OCI-M1 (cell line): ENCODE data around the gene CEP68.

Experiments used
- DNase-seq: peaks from one replicate; lab custom pipeline; 2025; lab: John Stamatoyannopoulos, UW

CEP68 gene

DNA sequence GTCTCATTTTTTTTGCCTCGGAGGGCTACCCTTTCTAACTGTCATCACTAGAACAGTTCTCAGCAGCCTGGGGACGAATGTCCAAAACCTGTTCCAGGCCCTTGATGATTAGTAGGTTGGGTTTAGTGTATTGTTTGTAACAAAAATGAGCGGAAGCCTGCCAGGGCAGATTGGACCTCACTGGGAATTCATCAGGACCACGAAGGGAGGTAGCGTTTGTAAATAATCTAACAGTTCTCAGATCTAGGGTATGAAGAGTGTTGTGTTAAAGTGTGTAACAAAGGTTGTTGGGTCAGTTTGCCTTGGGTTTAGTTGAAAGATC, 799 bp downstream of the CEP68 start:
- DNase-seq = no peak

DNA sequence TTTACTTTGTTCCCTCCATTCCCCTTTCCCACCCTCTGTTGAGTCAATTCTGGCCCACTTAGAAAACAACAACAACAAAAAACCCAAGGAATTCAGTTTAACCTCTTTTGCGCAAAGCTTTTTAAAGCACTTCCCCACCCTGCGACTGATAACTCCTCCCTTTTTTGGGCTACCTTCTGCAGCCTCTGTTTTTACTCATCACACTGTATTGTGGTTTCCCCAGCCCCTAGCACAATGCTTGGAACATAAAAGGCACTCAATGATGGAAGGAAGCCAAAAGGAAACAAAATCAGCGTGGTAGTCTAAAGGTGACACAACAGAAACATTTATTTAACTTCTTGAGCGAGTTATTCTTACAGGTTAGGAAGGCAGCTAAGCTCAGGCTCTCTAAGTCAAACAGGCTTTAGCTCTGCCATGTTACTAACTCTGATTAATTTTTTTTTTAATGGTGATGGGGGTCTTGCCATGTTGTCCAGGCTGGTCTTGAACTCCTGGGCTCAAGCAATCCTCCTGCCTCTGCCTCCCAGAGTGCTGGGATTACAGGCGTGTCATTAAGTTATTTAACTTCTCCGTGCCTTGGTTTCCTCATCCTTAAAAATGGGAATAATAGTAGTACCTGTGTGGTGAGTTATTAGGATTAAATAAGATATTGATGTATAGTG, 1.3 kb downstream of the CEP68 start:
- DNase-seq = peak; percentile 32

- no peak for DNase-seq
These were observed 2.9 kb downstream of the CEP68 start for GRCh38 chr2:65059071-65059470.

DNA sequence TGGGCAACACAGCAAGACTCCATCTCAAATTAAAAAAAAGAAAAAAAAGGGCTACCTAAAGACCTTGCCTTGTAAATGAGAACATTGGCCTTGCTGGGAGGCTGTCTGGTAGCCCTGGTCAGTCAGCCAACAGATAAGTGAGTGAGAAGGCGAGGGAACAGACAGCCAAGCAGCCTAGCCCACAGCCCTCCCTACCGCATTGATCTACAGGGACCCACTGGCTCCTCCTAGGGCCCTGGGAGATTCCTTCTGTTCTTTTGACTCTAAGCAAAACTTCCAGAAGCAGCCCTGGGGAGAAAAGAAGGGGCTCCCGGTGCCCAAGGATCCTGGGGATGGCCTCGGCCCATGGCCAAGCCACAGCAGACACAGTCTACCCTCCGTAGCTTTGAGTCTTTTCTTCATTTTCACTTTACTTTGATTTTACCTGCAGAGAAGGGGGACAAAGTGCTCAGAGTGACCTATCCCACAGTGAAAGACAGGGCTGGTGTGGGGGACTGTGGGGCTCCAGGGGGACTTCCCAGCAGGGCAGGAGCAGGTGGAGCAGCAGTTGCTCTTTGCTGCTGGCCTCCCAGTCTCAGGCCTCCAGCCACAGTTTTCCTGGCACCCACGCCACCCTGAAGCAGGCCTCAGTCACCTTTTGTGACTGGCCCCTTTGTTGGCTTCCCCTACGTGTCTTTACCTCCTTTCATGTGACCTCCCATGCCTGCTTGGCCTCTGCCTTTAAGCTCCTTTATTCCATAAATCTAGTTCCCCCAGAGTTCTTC, 5.1 kb downstream of the CEP68 start:
- no peak for DNase-seq

GRCh38 chr2:65061910-65062339, 5.7 kb downstream of the CEP68 start:
- DNase-seq = no peak

- DNase-seq = peak; percentile 13
These were observed 6.9 kb downstream of the CEP68 start for GRCh38 chr2:65062843-65063825.

GRCh38 chr2:65064728-65065552, 8.7 kb downstream of the CEP68 start:
- peak; percentile 92 for DNase-seq

DNA sequence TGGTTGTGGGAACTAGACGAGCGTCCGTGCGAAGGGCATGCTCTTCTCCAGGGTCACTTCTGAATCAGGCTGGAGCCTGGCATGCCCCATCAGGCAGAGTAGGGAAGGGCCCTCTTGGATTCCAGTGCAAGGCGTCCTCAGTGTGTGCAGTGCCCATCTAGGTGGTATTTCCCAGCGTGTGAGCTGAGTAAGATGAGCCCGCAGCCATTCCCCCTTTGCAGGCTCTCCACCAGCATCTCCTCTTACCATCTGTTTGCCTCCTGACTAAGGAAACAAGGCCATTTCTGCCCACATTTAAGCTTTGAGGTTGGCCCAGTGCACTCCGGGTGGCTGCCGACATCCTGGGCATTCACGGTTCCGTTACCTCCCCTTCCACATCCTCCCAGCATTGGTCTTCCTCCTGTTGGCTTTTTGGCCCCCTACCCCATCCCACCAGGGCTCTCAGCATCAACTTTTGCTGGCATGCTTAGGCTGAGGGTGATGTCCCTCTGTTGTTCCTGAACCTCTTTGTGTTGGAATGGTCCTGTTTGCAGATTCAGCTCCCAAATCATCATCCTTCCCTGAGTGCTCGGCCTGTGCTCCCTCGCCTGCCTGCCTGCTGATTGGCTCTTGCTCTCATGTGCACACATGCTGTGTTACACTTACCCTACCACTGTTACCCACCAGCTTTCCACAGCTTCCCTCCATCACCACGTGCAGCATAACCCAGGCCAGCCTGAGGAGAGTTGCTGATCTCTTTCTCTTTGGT, 11.8 kb downstream of the CEP68 start:
- DNase-seq = no peak

DNA sequence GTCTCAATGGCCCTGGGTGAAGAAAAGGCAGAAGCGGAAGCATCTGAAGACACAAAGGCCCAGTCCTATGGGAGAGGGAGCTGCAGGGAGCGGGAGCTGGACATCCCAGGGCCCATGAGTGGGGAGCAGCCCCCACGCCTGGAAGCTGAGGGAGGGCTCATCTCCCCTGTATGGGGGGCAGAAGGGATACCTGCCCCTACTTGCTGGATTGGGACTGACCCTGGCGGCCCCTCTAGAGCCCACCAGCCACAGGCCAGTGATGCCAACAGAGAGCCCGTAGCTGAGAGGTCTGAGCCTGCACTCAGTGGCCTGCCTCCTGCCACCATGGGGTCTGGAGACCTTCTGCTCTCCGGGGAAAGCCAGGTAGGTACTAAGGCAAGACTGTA, 13.2 kb downstream of the CEP68 start:
- no peak for DNase-seq

DNA sequence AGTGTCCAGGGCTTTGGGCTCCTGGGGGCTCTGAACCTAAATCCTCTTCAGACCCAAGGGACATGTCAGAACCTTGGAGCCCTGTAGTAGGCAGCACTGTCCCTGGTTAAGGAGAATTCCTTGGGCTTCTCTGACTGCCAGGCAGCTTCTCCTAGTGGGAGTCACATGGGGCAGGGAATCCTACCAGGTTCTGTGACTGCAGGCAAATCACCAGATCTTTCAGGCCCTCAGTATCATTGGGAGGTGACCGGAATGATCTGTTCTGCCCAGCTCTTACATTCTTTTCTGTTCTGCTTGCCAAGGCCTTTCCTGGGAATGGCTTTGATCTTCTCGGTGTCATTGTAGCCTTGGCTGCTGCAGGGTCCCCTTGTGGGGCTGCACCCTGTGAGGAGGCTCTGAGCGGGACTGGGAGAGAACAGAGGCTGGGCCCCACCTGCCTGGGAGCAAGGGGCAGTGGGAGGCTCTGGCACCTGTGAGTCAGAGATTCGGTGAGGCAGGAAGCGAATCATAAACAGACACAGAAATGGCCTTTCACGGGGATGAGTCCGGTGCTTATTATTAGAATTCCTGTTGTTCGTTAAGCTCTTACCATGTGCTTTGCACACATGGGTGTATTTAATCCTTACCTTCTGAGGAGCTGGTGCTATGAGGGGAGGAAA, 14.1 kb downstream of the CEP68 start:
- no peak for DNase-seq

DNA sequence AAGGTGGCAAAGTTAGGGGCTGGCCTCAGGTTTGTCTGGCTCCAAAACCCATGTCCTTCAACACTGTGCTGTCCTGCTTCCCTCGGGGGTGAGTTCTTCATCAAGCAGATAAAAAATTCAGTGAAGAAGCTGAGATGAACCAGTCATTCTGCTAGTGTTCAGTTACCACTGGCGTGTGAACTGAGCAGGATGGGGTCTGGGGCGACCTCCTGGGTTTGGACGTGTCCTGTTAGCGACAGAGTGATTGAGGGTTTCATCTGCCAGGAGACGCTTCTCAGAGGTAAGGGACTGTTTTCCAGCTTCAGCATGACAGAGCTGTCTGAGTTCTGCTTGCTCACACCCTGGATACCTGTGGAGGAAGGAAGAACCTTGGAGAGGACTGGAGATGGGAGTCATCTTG, 14.6 kb downstream of the CEP68 start:
- DNase-seq = no peak

DNA sequence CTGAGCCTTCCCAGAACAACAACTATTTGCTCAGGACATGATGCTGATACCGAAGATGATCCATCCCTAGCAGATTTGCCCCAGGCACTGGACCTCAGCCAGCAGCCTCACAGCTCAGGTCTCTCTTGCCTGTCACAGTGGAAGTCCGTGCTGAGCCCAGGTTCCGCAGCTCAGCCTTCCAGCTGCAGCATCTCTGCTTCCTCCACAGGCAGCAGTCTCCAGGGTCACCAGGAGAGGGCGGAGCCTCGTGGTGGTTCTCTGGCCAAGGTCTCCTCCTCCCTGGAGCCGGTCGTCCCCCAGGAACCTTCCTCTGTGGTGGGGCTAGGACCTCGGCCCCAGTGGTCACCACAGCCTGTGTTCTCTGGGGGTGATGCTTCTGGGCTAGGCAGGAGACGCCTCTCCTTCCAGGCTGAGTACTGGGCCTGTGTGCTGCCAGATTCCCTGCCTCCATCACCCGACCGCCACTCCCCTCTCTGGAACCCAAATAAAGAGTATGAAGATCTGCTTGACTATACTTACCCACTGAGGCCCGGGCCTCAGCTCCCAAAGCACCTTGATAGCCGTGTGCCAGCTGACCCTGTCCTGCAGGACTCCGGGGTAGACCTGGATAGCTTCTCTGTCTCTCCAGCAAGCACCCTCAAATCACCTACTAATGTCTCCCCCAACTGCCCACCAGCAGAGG, 15.4 kb downstream of the CEP68 start:
- no peak for DNase-seq

- no peak for DNase-seq
These were observed 16.2 kb downstream of the CEP68 start for GRCh38 chr2:65072181-65072970.

DNA sequence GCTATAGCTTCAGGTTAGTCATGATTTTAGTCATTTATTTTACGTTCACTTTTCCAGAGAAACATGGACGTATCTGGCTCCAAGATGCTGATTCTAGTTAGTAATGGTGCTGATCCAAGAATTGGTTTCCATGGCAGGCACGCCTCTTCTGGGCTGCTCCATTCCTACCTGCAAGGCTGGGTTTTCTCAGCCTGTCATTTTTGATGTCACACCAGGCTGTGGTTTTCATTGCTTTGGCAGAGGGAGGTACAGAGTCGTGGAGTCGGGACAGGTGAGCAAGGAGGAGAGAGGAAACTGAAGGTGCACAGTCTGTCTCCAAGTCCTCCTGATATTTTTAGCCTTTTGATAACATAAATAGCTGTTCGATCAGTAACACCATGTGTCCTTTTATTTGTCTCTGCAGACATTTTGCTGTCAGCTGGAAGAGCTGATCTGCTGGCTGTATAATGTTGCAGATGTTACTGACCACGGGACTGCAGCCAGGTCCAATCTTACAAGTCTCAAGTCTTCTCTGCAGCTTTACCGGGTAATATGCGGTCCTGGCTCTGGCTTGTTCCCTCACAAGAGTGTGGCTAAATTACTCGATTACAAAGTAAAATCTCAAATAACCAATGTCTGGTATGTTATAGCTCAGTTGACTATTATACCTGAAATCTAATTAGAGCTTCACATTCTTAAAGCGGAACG, 17.8 kb downstream of the CEP68 start:
- DNase-seq = no peak

DNA sequence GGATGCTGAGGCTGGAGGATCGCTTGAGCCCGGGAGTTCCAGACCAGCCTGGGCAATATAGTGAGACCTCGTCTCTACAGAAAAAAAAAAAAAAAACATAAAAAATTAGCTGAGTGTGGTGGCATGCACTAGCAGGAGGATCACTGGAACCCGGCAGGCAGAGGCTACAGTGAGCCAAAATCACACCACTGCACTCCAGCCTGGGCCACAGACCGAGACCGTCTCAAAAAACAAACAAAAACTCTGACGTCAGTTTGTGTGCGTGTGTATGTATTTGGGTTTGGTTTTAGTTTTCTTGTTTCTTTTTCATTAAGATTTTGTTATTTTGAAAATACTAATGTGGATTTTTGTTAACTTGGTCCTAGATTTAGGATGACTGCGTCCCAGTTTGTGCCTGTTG, 19.0 kb downstream of the CEP68 start:
- no peak for DNase-seq

DNA sequence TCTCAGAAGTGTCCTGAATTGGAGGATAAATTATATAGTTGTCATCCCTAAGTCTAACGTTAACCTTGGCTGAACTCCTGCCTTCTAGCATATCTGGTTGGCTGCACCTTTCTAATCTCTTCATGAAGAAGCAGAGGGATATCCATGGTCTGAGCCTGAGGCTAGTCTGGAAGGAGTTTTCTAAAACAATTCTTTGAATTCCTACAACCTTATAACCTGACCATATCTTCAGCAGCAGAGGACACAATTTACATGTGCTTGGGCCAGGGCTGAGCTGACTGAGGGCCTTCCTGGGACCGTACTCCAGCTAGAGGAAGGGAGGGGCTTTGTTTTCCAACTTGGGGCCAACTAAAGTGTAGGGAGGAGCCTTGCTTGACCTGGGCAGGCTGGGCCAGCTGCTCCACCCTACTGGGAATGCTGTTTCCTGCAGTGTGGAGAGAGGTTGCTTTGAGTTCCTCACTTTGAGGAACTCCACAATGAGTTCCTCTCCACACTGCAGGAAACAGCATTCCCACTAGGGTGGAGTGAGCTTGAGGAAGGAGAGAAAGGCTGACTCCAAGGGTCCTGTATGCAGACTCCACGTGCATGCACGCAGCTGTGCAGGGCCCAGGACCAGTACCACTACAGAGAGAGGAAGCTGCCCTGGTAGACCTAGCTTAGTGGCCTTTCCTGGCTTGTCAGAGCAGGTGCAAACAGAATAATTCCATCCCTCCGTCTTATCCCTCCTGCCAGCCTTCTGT, 19.6 kb downstream of the CEP68 start:
- no peak for DNase-seq

- no peak for DNase-seq
These were observed 20.1 kb downstream of the CEP68 start for GRCh38 chr2:65076345-65076710.

DNA sequence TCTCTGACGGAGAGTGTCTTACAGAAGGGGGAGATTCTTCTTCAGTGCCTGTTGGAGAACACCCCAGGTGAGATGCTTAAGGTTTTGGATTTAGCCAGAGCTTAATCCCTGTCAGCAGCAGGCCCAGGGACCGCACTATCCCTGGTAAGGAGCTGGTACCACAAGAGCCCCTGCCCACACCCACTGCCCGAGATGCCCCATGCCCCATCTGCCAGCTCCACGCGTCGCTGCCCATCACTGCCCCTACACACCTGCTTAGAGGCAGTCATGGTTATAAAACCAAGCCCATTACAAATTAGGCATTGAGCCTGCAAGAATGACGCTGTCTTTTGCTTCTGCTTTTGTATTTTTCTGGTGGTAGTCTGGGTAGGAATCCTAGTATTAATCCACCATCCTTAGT, 21.7 kb downstream of the CEP68 start:
- no peak for DNase-seq
